ENCODE data around the gene PTPN21. TPM values are rescaled to one million over a fixed set of nuclear protein-coding genes. Genes with fewer than 3 reads are reported as not detected.

PTPN21 gene
- total RNA-seq, 1 donor from 2014 or later = 18.1 TPM

DNA sequence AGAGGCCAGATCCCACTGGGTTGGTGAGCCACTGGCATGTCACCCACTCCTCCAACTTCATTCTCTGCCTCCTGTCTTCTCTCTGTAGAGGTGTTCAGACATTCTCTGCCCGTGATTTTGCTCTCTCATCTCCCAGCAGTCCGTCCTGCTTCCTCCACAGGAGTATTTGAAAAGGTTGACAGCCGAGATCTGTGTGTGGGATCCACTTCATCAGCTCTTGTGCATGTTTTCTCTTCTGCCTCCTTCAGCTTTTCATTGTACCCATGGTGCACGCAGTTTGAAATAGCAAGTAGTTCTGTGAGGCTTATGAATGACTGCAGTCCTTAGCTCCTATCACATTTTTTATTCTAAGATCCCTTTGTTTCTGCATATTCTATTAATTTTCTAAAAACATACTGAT is 42.8 kb upstream of the PTPN21 start:
- no peaks in the 10 kb centered on the region for H3K9me3 ChIP-seq
- H3K36me3 ChIP-seq = peaks cover 55 to 63% of the 10 kb centered on the region in 2 donors

DNA sequence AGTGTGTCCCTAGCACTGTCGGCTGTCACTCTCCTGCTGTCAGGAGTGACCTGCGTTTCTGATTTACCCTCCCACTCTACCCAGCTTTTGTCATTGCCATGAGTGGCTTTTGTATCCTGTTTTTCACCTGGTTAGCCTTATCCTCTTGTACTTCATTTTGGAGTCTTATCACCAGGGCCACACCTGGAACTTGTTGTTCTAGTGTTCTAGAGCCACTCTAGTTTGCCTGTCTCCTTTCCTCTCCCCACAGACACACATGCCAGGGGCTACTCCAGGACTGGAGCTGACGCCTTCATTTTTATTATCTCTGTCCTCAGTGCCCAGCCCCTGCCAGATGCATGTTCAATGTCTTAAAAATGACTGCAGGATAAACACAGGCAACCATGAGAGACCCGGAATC is 42.2 kb upstream of the PTPN21 start:
- no peak overlapping the region for H3K27ac ChIP-seq
- TF ChIP-seq, protein P1, sequence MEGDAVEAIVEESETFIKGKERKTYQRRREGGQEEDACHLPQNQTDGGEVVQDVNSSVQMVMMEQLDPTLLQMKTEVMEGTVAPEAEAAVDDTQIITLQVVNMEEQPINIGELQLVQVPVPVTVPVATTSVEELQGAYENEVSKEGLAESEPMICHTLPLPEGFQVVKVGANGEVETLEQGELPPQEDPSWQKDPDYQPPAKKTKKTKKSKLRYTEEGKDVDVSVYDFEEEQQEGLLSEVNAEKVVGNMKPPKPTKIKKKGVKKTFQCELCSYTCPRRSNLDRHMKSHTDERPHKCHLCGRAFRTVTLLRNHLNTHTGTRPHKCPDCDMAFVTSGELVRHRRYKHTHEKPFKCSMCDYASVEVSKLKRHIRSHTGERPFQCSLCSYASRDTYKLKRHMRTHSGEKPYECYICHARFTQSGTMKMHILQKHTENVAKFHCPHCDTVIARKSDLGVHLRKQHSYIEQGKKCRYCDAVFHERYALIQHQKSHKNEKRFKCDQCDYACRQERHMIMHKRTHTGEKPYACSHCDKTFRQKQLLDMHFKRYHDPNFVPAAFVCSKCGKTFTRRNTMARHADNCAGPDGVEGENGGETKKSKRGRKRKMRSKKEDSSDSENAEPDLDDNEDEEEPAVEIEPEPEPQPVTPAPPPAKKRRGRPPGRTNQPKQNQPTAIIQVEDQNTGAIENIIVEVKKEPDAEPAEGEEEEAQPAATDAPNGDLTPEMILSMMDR (IDR thresholded peaks at IDR 0.05) = no peak
- intact Hi-C loops (cut with DNase I) = no loop called here
- H3K4me1 ChIP-seq = no peaks in the 10 kb centered on the region
- no peak for DNase-seq (ENCODE audit: low spot score in 2 of 2)
- H3K9me3 ChIP-seq = no peaks in the 10 kb centered on the region
- H3K4me3 ChIP-seq = no peak overlapping the region
- no peaks in the 10 kb centered on the region for H3K27me3 ChIP-seq
- peaks cover 50 to 58% of the 10 kb centered on the region in 2 donors for H3K36me3 ChIP-seq

More for the DNA sequence above, 42.8 kb upstream of the PTPN21 start:
- H3K27ac ChIP-seq = no peak overlapping the region
- TF ChIP-seq, protein P1 (IDR thresholded peaks at IDR 0.05) = no peak
- no peak for DNase-seq (ENCODE audit: low spot score in 2 of 2)
- no peaks in the 10 kb centered on the region for H3K4me1 ChIP-seq
- intact Hi-C loops (cut with DNase I) = no loop called here
- H3K4me3 ChIP-seq = no peak overlapping the region
- no peaks in the 10 kb centered on the region for H3K27me3 ChIP-seq

DNA sequence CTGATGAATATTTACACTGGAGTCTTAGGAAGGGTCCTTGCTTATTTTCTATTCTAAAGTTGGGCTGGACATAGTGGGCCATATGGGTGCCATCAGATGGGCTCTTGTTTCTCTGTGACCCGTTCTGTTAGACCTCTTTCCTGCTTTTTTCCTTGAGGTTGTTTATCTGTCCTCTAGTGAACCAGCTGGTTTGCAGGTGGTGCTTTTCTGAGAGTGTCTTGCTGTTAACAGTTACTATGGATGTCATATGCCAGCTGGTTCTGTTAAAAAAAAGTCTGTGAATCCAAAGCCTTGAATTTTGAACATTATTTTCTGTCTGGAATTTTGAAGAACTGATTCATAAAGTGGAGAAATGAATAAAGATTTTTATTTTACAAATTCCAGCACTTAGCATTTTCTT is 37.2 kb upstream of the PTPN21 start:
- H3K27ac ChIP-seq = no peak overlapping the region
- DNase-seq (ENCODE audit: low spot score in 2 of 2) = no peak
- TF ChIP-seq, protein P1 (IDR thresholded peaks at IDR 0.05) = no peak
- no peak overlapping the region for H3K4me3 ChIP-seq
- H3K36me3 ChIP-seq = peaks cover 16 to 60% of the 10 kb centered on the region in 2 donors
- H3K27me3 ChIP-seq = no peaks in the 10 kb centered on the region
- H3K9me3 ChIP-seq = no peaks in the 10 kb centered on the region
- no peaks in the 10 kb centered on the region for H3K4me1 ChIP-seq
- intact Hi-C loops (cut with DNase I) = no loop called here

DNA sequence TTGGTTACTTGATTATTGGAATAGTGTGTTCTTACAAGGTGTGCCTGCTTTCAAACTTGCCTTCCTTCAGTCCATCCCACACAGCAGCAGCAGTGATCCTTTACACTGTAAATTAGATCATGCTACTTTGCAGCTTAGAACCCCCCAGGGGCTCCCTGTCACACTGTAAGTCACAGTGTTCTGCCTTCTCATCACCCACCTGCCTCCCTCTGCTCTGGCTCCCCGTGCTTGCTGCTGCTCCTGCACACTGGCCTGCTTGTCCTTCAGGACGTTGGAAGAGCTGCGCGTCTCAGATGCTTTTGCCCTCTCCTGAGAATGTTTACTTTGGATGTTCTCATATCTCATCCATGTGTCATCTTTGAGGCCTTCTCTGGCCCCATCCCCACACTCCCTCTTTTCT is 35.4 kb upstream of the PTPN21 start:
- H3K4me3 ChIP-seq = no peak overlapping the region
- intact Hi-C loops (cut with DNase I) = no loop called here
- no peaks in the 10 kb centered on the region for H3K4me1 ChIP-seq
- H3K27ac ChIP-seq = no peak overlapping the region
- no peaks in the 10 kb centered on the region for H3K27me3 ChIP-seq
- no peaks in the 10 kb centered on the region for H3K9me3 ChIP-seq
- TF ChIP-seq, protein P1 (IDR thresholded peaks at IDR 0.05) = no peak
- DNase-seq (ENCODE audit: low spot score in 2 of 2) = no peak
- H3K36me3 ChIP-seq = peaks cover 18 to 65% of the 10 kb centered on the region in 2 donors

DNA sequence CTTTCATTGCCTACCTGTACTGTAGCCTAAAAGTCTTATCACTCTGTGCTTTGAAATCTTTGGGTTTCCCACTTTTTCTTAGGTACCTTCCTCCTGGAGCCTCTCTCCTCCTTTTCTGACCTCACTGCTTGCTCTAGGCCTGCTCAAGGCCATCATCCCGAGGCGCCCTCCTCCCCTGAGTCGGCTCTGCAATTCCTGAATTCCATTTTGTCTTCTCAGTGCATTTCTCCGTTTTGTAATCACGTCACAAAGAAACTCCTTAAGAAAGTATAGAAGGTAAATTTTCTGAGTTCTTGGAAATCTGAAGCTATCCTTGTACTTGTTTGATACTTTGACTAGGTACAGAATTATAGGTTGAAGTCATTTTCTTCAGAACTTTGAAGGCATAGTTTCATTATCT is 33.3 kb upstream of the PTPN21 start:
- H3K36me3 ChIP-seq = peaks cover 19 to 80% of the 10 kb centered on the region in 2 donors

More for the DNA sequence above, 33.3 kb upstream of the PTPN21 start:
- no peaks in the 10 kb centered on the region for H3K9me3 ChIP-seq
- intact Hi-C loops (cut with DNase I) = no loop called here
- no peak overlapping the region for H3K27ac ChIP-seq
- DNase-seq (ENCODE audit: low spot score in 2 of 2) = no peak
- no peaks in the 10 kb centered on the region for H3K4me1 ChIP-seq
- H3K27me3 ChIP-seq = no peaks in the 10 kb centered on the region
- no peak overlapping the region for H3K4me3 ChIP-seq
- TF ChIP-seq, protein P1 (IDR thresholded peaks at IDR 0.05) = no peak
